NCI-H82 treated with DMSO at 0.1 percent for 48 hours (cell line): ENCODE results near the gene GORAB.

Source experiments
- DNase-seq: peaks from one replicate; lab custom pipeline; 2025; ENCODE audit not compliant: unreplicated experiment; lab: John Stamatoyannopoulos, UW

Gene GORAB

DNA sequence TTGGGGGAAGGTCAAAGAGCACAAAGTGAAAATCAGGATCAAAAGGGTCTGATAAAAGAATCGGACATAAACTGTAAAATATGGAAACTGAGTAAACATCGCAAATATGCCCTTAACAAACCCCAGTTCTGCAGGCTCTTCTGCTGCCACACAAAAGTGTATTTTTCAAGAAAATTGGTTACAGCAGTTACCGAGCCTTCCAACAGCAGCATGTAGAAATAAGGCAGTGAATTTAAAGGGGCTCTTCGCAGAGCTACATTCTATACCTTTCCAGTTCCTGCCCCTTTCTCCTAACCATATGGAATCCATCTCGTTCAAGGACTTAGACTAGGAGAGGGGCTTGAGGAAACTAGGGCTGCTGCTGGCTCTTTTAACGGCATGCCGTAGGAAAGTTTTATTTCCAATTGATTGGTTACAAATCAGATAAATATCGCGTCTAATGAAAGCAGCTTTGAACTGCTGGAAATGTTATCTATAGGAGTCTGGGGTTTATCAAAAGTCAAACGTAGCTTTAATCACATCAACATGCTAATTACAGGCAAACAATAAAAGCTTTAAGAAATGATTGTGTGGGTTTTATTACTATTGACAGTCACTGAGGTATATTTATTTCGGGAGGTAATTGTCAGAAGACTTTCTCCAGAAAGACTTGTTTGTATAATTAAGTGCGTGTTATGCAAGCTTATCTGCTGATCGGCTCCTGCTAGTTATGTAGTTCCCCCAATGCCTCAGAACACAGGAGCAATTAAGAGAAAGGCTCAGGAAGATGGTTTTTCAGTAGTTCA lies 59.1 kb downstream of the GORAB start:
- no peak for DNase-seq

DNA sequence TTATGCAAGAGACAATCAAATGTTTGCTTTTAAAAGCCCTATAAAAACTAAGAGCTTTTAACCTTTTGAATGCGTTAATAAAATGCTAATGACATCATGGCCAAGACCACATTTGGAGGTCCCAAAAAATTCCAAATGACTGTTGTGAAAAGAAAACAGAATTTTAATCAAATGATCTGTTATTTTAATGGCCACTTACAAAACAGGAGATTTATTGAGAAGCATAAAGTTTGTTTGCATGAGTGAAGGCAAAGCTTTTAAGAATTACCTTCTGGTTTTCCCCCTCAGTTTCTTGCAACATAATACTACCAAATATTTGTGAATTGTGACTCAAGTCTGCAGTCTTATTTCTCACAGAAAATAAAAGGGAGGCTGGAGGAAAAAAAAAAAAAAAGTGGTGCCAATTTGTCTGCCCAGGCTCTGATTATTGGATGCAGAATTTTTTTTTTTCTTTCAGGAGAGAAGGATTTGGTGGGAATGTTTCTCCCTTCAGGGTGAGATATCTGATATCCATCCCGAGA lies 60.7 kb downstream of the GORAB start:
- DNase-seq: no peak

DNA sequence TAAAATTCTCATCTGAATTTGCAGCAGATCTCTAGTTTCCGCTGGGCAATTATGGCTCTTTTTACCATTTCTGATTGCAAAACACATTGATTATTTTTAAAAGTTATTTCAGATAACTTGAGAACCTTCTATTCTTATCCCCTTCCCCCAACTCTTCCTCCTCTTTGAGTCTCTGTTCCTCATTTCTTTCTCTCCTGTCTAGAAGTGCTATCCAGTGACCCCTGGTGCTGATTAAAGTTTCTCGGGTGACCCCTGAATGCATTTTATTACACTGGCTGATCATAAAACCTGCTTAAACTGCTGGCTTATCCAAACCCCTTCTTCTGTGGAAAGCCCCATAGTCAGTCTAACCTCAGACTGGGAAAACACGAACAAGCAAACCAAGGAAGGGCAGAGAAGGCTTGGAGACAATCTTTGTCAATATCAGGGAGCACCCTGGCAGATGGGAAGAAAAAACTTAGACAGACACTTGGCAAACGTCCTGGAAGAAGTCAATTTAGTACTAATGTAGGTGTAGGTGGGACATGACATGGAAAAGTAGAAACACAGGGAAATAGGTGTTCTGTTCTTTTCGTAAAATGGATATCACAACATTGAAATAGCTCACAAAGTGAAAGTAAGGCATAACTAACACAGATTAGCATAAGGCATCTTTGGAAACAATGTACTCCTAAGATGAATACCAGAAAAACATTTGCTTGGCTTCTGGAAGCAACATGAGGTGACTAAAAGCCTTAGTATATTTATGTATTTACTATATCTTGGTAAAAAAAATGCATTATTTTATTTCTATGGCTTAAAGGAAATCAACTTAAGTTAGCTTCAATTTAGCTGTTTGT lies 61.4 kb downstream of the GORAB start:
- no peak for DNase-seq

DNA sequence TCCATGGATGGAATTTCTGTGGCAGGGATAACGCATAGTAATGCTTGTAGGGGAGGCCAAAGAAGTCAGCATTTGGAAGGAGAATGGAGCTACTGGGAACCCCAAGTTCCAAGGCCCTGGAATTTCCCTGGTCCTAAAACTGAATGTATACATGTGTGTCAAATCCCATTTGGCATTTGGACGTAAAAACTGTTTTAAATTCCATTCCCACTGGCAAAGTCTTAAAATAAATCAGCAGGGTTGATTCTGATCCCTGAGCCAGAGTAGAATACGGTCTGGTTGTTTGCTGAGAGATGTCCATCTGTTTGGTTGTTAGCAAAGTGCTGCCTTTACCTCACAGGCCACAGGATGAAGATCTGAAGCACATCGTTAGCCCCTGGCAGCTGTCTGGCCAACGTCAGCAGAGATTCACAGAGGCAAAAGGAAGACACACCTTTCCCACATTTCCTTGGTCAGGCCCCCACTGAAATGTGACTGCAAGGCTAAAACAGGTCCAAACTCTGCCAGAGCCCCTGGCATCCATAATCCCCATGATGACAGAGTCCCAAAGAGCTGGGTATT lies 62.2 kb downstream of the GORAB start:
- peak; percentile 9 for DNase-seq

DNA sequence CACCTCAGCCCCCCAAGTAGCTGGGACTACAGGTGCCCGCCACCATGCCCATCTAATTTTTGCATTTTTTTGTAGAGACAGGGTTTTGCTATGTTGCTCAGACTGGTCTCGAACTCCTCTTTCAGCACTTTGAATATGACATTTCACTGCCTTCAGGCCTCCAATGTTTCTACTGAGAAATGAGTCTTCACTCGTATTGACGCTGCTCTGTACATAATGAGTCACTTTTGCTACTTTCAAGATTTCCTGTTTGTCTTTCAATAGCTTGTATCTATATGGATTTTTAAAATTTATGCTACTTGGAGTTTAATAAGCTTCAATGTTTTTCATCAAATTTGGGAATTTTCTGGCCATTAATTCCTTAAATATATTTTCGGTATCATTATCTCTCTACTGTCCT lies 64.7 kb downstream of the GORAB start:
- no peak for DNase-seq

DNA sequence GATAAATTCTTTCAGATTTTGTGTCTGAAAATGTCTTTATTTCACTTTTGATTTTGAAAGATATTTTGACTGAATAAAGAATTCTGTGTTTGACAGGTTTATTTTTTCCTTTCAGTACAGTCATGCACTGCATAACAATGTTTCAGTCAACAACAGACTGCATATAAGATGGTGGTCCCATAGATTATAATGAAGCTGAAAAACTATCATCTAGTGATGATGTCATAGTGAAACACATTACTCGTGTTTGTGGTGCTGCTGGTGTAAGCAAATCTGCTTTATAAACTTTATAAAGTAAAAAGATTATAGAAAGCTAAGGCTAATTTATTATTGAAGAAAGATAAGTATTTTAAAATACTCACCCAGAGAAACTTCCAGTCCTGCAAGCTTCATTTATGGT lies 66.7 kb downstream of the GORAB start:
- no peak for DNase-seq

DNA sequence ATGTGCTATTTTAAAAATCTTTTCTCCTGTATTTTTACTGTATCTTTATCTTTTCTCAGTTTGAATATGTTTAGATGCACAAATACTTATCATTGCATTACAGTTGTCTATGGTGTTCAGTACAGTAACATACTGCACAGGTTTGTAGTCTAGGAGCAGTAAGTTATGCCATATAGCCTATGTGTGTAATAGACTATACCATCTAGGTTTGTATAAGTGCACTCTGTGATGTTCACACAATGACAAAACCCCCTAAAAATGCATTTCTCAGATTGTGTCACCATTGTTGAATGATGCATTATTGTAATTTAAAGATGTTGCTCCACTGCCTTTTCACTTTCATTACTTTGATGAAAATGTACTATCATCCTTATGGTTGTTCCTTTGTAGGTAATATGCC lies 67.1 kb downstream of the GORAB start:
- no peak for DNase-seq

DNA sequence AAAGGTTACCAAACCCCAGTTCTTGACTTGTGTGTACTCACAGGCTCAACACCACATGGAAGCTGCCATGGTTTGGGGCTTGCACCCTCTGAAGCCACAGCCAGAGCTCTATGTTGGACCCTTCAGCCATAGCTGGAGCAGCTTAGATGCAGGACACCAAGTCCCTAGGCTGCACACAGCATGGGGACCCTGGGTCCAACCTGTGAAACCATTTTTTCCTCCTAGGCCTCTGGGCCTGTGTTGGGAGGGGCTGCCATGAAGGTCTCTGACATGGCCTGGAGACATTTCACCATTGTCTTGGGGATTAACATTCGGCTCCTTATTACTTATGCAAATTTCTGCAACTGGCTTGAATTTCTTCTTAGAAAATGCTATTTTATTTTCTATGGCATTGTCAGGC lies 69.9 kb downstream of the GORAB start:
- DNase-seq: no peak
